Measurements from ENCODE around the gene FSTL5.

DNA sequence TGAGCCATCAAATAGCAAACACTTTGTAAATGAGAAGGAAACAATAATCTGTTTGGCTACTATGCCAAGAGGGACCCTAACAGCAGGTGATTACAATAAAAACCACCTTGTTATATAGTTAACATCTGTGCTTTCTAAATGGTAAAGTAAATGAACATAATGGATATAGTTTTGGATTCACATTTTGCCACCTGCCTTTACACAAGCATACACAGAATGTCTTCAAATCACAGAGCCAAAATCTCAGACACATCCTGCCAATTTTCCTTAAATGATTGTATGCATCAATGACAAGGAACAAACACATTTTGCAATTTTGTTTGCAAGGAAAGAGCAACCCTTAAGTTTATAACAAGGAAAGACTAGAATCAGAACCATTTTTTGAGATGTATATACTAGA lies 334.2 kb downstream of the FSTL5 start:
- TF ChIP-seq ELF1 (IDR thresholded peaks at IDR 0.05; ENCODE audit: borderline replicate concordance, low read depth) (no peak), EZH2 (IDR thresholded peaks at IDR 0.05) (no peak), JUND (IDR thresholded peaks at IDR 0.05) (no peak), ZFX (IDR thresholded peaks at IDR 0.05) (no peak), RAD21 (IDR thresholded peaks at IDR 0.05; ENCODE audit: low read depth) (no peak), POLR2AphosphoS5 (IDR thresholded peaks at IDR 0.05; ENCODE audit: low read depth, low read length) (no peak), POLR2A (IDR thresholded peaks at IDR 0.05; ENCODE audit: borderline replicate concordance, extremely low read depth, insufficient read depth, insufficient read length) (no peak), SIN3A (IDR thresholded peaks at IDR 0.05; ENCODE audit: low read depth) (no peak), TCF7L2 (IDR thresholded peaks at IDR 0.05; ENCODE audit: borderline replicate concordance, extremely low read depth, insufficient read depth, insufficient read length) (no peak), CBX3 (IDR thresholded peaks at IDR 0.05; ENCODE audit: low read depth) (no peak)
- TF ChIP-seq, protein P1, sequence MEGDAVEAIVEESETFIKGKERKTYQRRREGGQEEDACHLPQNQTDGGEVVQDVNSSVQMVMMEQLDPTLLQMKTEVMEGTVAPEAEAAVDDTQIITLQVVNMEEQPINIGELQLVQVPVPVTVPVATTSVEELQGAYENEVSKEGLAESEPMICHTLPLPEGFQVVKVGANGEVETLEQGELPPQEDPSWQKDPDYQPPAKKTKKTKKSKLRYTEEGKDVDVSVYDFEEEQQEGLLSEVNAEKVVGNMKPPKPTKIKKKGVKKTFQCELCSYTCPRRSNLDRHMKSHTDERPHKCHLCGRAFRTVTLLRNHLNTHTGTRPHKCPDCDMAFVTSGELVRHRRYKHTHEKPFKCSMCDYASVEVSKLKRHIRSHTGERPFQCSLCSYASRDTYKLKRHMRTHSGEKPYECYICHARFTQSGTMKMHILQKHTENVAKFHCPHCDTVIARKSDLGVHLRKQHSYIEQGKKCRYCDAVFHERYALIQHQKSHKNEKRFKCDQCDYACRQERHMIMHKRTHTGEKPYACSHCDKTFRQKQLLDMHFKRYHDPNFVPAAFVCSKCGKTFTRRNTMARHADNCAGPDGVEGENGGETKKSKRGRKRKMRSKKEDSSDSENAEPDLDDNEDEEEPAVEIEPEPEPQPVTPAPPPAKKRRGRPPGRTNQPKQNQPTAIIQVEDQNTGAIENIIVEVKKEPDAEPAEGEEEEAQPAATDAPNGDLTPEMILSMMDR (IDR thresholded peaks at IDR 0.05 in 2 of 3, conservative IDR thresholded peaks at IDR 0.05 in 1 of 3; ENCODE audit: borderline replicate concordance in 1 of 3, insufficient read depth in 1 of 3, low read depth in 2 of 3, low read length in 2 of 3) = no peak
- TF ChIP-seq, protein P2, sequence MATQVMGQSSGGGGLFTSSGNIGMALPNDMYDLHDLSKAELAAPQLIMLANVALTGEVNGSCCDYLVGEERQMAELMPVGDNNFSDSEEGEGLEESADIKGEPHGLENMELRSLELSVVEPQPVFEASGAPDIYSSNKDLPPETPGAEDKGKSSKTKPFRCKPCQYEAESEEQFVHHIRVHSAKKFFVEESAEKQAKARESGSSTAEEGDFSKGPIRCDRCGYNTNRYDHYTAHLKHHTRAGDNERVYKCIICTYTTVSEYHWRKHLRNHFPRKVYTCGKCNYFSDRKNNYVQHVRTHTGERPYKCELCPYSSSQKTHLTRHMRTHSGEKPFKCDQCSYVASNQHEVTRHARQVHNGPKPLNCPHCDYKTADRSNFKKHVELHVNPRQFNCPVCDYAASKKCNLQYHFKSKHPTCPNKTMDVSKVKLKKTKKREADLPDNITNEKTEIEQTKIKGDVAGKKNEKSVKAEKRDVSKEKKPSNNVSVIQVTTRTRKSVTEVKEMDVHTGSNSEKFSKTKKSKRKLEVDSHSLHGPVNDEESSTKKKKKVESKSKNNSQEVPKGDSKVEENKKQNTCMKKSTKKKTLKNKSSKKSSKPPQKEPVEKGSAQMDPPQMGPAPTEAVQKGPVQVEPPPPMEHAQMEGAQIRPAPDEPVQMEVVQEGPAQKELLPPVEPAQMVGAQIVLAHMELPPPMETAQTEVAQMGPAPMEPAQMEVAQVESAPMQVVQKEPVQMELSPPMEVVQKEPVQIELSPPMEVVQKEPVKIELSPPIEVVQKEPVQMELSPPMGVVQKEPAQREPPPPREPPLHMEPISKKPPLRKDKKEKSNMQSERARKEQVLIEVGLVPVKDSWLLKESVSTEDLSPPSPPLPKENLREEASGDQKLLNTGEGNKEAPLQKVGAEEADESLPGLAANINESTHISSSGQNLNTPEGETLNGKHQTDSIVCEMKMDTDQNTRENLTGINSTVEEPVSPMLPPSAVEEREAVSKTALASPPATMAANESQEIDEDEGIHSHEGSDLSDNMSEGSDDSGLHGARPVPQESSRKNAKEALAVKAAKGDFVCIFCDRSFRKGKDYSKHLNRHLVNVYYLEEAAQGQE (IDR thresholded peaks at IDR 0.05; ENCODE audit: low read depth) = no peak
